SKM-1 treated with dmso at 0.1 percent for 144 hours (cell line): ENCODE results near the gene GINS2.

Experiments used
- DNase-seq: peaks from one replicate; lab custom pipeline; 2025; ENCODE audit not compliant: unreplicated experiment; lab: John Stamatoyannopoulos, UW

GINS2 gene

DNA sequence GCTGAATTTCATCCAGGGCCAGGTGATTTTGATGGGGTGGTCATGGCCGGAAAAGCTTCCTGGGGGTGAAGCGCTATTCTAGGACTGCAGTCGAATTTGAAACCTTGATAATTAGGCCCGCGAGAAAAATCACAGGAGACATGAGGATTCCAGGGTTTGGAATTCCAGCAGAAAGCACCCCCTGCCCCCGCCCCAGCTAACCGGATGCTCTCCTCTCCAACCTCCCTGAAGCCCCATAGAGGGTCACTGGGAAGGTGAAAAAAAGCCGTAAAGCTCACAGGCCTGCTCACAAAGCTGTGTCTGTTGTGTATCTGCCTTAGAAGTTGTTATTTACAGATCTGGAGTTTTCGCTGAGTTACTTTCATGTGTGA is 1.2 kb upstream of the GINS2 start:
- DNase-seq = no peak

- DNase-seq = no peak
Measured at GRCh38 chr16:85689285-85689949, 663 bp upstream of the GINS2 start.

DNA sequence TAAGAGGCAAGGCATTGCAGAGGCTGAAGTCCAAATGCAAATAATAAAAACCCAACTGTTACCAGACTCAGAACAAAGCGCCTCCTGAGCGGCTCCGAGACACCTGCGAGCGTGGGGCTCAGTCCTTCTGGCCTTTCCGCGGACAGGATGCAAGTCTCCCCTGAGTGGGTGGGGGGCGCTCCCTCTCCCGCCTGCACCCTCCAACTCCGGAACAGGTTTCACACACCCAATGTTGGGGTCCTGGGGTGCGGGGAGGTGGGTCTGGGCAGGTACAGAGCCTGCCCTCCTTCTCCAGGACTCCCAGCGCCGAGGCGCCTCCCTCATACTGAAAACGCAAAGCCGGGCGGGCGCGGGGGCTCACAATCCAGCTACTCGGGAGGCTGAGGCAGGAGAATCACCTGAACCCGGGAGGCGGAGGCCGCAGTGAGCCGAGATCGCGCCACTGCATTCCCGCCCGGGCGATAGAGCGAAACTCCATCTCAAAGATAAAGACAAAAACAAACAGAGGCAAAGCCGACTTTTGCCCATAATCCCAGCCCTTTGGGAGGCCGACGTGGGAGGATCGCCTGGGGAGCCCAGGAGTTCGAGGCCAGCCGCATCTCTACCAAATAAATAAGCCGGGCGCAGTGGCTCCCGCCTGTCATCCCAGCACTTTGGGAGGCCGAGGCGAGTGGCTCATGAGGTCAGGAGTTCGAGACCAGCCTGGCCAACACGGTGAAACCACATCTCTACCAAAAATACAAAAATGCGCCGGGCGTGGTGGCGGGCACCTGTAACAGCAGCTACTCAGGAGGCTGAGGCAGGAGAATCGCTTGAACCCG is 893 bp downstream of the GINS2 start:
- no peak for DNase-seq

DNA sequence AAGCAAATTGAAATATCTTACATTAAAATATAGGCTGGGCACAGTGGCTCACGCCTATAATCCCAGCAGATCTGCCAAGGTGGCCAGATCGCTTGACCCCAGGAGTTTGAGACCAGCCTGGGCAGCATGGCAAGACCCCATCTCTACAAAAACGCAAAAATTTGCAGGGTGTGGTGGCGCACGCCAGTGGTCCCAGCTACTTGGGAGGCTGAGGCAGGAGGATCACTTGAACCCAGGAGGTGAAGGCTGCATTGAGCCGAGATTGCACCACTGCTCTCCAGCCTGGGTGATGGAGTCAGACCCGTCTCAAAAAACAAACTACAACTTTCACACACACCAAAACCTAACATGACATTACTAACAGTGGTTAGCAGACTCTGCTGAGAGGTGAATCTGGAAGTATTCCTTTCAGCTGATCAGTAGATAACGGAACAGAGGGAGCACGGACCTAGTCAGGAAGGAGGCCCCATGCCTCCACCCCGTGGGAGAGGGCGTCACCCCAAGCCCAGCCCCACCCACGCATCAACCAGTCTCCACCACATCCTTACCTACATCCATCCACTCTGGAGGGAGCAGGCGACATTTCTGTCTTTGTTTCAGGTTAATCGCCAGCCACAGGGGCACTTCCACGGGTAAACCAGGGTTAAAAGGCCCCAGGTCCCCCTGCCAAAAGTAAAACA is 1.7 kb downstream of the GINS2 start:
- DNase-seq = no peak

- no peak for DNase-seq
Measured at GRCh38 chr16:85685251-85685650, 3.5 kb downstream of the GINS2 start.

DNA sequence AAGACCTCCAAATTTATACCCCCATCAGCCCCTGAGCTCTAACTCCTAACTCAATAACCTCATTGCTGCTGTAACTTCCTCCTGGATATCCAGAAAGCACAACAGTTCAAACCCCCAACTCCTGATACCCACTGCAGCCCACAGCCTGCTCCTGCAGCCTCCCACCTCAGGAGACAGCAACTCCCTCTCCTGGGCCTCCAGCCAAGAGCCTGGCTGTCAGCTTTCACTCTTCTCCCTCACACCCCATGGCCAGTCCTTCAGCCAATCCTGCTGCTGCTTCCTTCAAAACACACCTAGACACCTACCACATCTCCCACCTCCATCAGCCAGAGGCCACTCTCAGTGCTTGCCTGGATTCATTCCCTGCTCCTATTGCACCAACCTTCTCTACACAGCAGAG is 5.4 kb downstream of the GINS2 start:
- no peak for DNase-seq

DNA sequence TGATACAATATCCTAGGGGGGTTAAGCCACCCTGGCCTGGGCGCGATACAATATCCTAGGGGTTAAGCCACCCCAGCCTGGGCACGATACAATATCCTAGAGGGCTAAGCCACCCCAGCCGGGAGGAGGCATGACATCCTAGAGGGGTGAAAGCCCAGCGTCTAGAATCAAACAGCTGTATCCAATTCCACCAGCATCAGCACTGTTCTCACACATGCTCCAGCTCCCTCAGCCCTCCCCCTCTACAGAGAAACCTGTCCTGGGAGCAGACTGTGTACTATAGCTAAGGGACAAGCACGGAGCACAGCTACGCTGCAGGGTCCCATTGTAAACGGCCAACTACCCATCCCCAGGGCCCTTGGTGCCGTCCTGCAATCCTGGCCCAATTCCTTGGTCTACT is 6.2 kb downstream of the GINS2 start:
- no peak for DNase-seq

DNA sequence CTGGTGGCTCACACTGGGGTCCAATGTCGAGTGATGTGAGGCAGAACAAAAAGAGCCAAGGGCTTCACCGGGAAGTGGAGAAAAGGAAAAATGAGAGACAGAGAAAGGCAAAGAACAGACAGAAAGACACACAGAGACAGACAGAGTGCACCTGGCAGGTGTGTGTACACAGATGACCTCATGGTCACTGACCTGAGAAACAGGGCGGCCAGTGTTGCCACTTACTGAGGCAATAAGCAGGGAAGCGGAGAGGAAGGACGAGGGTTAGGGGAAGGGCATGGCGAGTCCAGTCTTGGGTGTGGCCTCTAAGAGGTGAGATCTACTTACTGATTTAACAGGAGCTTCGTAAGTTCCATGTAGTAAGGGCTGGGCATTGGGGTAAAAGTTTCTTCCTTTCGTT is 7.5 kb downstream of the GINS2 start:
- no peak for DNase-seq

DNA sequence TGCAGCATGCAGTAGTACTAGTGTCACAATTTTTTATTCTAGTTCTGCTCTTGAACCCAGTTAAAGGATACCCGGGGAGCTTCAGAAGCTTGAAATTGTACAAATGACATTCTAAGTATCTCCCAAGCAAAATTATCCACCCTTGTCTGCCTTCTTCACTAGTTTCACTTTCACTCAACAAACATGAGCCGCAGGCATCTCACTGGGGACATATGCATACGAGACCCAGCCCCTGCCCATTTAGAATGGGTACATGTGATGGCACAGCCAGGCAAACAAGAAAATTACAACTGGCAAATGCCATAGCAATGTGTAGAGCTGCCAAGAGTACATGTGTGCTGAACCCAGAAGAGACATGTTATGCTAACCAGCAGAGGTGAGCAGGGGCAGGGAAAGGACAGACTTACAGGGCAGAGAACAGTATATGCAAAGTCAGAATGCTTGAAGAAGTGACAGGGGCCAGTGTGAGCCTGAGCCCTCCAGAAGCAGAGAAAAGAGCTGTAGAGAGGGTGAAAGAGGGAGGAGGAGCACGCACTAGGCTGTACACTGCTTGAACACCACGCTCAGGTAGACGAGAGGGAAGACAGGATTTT is 8.3 kb downstream of the GINS2 start:
- DNase-seq = no peak

GRCh38 chr16:85679870-85680269 is 8.9 kb downstream of the GINS2 start:
- no peak for DNase-seq

- no peak for DNase-seq
Measured at GRCh38 chr16:85678821-85679220, 9.9 kb downstream of the GINS2 start.

GRCh38 chr16:85678016-85678415 is 10.7 kb downstream of the GINS2 start:
- no peak for DNase-seq

- DNase-seq = no peak
Measured at GRCh38 chr16:85677383-85677967, 11.3 kb downstream of the GINS2 start.

DNA sequence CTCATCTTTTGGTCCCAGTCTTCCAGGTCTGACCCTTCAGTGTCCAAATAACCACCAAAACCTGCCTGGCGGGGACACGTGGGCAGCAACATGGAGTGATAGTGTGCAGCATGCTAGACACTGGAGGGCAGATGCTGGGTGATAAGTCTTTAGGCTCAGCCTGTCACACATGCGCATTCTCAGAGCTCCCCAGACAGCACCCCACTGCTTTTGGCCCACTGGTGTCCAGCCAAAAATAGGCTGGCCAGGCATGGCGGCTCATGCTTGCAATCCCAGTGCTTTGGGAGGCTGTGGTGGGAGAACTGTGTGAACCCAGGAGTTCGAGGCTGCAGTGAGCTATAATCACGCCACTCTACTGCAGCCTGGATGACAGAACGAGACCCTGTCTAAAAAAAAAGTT is 12.3 kb downstream of the GINS2 start:
- DNase-seq = no peak

DNA sequence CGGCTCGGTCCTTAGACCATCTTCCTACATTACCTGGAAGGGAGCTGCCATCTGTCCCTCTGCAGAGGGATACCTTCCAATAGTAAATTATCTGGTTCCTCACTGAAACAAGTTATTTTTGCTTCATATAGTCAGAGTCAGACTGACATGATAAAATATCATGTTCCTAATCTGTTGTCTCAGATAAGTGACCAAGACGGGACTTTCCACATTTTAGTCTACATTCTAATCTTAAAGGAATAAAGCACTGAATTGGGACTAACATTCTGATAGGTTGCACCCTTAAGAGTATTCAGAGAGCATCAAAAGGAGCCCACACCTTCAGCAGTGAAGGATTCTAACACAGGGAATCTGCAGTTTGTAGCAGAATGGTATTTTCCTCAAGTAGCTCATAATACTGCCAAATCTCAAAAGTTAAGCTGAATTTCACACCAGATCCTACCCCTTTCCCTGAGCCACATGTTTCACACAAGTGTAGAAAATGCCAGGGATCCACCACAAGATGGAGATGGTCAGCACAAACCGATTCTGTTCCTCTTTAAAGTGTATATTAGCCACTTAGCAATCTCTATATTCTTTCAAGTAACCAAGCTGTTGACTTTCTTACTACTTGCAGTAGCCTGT is 13.4 kb downstream of the GINS2 start:
- no peak for DNase-seq

DNA sequence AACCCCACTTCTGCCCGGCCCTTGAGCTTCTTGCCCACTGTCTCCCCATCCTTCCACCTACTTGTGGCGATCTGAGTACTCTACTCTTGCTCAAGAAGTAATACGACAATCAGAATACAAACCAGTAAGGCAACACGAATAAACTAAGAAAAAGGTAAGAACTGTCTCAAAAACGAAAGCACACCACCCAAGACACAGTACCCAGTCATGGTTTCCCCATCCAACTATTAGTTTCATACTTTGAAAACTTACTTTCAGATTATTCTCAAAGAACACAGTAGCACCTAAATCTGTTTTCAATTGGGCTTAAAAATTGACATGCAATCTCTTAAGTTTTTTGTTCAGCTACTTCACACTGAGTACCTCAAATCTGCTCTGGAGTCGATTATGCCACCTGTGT is 13.9 kb downstream of the GINS2 start:
- no peak for DNase-seq

GRCh38 chr16:85674418-85674755 is 14.4 kb downstream of the GINS2 start:
- no peak for DNase-seq

GRCh38 chr16:85673529-85674417 is 15.0 kb downstream of the GINS2 start:
- DNase-seq = no peak

DNA sequence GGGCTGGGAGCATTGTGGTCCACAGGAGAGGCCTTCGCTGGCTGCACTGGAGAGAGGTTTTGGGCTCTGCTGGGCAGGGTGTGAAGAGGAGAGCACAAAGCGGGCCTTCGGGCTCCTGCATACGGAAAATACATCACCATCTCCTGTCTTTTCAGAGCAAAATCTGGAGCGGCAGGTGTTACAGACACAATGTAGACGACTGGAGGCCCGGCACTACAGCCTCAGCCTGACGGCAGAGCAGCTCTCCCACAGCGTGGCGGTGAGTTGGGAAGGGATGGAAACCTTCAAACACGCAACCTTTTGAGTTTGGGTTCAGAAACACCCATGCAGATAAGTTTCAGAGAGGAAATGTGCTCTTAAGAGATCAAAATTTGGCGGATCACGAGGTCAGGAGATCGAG is 17.9 kb downstream of the GINS2 start:
- no peak for DNase-seq
